ENCODE measurements around the gene STAMBPL1.

DNA sequence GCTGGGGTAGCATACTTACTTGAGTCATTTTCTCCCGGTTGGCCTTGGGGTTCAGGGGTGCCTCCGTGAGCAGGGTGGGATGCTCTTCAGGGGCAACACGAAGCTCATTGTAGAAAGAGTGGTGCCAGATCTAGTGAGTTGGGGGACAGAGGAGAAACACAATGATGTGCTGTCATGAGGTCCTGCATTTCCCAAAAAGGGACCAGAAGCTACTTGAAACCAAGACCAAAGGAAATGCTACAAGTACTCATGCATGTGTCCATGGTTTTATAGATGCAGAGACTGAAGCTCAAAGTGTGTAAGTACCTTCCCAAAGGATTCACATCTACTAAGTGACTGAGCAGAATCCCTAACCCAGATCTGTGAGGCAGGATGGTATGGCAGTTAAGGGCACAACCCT lies 63.7 kb downstream of the STAMBPL1 start:
- TF ChIP-seq, protein P1, sequence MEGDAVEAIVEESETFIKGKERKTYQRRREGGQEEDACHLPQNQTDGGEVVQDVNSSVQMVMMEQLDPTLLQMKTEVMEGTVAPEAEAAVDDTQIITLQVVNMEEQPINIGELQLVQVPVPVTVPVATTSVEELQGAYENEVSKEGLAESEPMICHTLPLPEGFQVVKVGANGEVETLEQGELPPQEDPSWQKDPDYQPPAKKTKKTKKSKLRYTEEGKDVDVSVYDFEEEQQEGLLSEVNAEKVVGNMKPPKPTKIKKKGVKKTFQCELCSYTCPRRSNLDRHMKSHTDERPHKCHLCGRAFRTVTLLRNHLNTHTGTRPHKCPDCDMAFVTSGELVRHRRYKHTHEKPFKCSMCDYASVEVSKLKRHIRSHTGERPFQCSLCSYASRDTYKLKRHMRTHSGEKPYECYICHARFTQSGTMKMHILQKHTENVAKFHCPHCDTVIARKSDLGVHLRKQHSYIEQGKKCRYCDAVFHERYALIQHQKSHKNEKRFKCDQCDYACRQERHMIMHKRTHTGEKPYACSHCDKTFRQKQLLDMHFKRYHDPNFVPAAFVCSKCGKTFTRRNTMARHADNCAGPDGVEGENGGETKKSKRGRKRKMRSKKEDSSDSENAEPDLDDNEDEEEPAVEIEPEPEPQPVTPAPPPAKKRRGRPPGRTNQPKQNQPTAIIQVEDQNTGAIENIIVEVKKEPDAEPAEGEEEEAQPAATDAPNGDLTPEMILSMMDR (IDR thresholded peaks at IDR 0.05; ENCODE audit: extremely low read depth in 1 of 2, insufficient read depth in 1 of 2, low read depth in 1 of 2, low read length in 2 of 2) = no peak
- no peak for TF ChIP-seq EZH2 (IDR thresholded peaks at IDR 0.05; ENCODE audit: borderline replicate concordance, low read depth, low read length, severe bottlenecking)
- TF ChIP-seq FOS (IDR thresholded peaks at IDR 0.05; ENCODE audit: borderline replicate concordance, insufficient read depth, low read length) = no peak
- TF ChIP-seq, protein P2, sequence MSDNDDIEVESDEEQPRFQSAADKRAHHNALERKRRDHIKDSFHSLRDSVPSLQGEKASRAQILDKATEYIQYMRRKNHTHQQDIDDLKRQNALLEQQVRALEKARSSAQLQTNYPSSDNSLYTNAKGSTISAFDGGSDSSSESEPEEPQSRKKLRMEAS (IDR thresholded peaks at IDR 0.05; ENCODE audit: insufficient read depth, insufficient read length) = no peak

Measured in endothelial cell of umbilical vein (primary cell).